ENCODE measurements around the gene FOXA1. TPM values are rescaled to one million over a fixed set of nuclear protein-coding genes. Genes with fewer than 3 reads are reported as not detected.
A peak's percentile ranks its signal among the peaks of the same experiment; 100 is the strongest.

The FOXA1 gene
- total RNA-seq, 4 donors from 2014 or later = 7.4 to 24.6 (median 21.4) TPM

DNA sequence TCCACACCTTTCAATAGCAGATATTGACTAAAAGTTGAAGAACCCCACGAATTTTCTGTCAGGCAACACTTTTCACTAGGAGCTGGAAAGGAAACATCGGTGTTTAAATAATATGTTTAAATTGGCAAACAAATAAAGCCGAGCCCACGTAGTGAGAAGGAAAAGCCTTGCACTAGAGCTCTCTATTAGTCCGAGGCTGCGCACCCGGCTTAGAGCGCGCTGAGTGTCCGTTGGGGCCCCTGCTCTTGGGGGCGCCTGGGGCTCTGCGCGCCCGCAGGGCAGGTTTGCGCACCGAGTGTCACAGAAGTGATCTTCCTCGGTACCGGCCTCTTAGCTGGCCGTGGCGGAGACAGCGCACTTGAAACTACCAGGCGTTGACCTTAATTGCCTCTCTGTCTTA lies 6.8 kb upstream of the FOXA1 start:
- no peak for DNase-seq
- Histone ChIP-seq H3K36me3 (no peaks in the 10 kb centered on the region), H3K27ac (no peak overlapping the region), H3K9me3 (peaks cover 0 to 7% (median 0%) of the 10 kb centered on the region in 4 donors), H3K4me3 (no peak overlapping the region), H3K4me1 (peaks cover 0 to 35% (median 0%) of the 10 kb centered on the region in 4 donors), H3K27me3 (peaks cover 0 to 29% of the 10 kb centered on the region in 2 donors)
- TF ChIP-seq POLR2A (IDR thresholded peaks at IDR 0.05) = no peak
- TF ChIP-seq, protein P1, sequence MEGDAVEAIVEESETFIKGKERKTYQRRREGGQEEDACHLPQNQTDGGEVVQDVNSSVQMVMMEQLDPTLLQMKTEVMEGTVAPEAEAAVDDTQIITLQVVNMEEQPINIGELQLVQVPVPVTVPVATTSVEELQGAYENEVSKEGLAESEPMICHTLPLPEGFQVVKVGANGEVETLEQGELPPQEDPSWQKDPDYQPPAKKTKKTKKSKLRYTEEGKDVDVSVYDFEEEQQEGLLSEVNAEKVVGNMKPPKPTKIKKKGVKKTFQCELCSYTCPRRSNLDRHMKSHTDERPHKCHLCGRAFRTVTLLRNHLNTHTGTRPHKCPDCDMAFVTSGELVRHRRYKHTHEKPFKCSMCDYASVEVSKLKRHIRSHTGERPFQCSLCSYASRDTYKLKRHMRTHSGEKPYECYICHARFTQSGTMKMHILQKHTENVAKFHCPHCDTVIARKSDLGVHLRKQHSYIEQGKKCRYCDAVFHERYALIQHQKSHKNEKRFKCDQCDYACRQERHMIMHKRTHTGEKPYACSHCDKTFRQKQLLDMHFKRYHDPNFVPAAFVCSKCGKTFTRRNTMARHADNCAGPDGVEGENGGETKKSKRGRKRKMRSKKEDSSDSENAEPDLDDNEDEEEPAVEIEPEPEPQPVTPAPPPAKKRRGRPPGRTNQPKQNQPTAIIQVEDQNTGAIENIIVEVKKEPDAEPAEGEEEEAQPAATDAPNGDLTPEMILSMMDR (IDR thresholded peaks at IDR 0.05) = no peak

DNA sequence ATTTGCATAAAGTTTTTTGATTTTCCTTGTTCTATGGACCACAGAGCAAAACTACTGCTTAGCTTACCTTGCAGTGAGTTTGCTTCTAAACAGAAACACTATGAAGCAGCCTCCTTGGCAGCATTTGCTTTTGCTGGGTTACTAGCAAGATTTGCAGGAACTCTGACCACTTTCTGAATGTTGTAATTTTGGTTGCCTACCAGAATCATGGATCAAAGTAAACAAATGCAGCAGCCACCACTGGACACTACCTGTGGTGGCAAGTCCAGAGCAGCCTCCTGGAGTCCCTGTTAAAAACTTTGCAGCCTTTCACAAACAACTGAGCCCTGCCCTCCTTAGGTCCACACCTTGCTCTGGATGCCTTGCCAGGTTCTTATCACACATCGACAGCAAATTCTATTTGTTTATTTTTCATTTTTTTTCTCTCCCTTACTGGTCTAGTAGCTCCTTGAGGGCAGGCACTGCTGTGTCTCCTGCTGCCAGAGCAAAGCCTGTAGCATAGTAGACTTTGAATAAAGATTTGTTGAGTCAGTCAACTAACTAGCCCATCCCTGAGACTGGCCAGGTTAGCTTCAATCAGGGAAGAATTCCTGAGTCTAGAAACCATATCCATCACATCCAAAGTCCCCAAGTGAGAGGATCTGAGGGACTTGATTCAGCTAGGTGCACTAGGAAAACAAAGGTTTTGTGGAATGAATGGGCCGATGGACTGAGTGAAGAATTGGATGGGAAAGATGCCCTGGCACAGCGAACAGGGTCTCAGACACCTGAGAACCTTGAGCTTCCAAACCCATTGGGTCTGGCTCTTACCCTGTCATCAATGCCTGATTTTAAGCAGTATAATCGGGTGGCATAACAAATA lies 6.1 kb upstream of the FOXA1 start:
- no peak for DNase-seq
- peaks cover 0 to 33% of the 10 kb centered on the region in 2 donors for H3K27me3 ChIP-seq
- no peaks in the 10 kb centered on the region for H3K36me3 ChIP-seq
- no peak overlapping the region for H3K4me3 ChIP-seq
- peaks cover 0 to 42% (median 0%) of the 10 kb centered on the region in 4 donors for H3K4me1 ChIP-seq
- no peak for TF ChIP-seq POLR2A (IDR thresholded peaks at IDR 0.05)
- TF ChIP-seq, protein P1 (IDR thresholded peaks at IDR 0.05) = no peak
- peaks cover 0 to 7% (median 0%) of the 10 kb centered on the region in 4 donors for H3K9me3 ChIP-seq
- no peak overlapping the region for H3K27ac ChIP-seq

DNA sequence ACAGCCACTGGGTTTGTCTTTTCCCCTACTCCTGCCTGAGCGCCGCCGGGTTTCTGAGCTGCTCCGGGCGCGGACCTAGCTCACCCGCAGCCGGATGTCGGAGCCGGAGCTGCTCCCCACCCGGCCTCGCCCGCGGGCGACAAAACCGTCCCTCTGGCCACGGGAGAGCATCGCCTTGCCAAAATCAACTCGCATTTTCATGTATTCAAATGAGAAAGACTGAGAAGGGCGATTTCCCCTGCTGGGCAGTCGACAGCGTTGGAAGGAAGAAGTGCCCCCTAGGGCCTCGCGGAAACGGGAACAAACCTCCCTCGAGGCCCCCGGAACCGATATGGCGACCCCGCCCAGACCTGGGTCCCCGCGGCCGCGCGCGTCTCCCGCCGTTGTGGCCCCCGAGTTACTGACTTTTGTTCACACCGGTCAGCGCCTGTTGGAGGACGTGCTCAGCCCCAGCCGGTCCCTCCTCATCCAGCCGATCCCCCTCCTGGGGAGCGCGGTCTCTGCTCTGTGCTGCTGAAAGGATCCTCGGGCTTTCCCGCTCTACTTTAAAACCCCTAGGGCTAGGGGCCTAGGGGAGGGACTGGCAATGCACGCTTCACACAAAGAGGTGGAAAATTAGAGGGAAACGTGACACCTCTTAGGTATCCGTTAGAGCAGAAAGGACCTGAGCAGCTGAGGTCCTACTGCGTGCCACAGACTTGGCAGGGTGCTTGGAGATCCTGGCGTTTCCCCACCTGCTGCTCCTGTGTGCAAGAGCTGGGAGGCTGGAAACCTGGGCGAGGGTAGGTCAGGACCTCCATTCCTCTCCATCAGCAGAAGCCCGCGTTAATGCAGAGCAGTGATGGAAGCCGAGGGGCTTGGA lies 4.7 kb upstream of the FOXA1 start:
- no peak for TF ChIP-seq POLR2A (IDR thresholded peaks at IDR 0.05)
- Histone ChIP-seq H3K4me3 (peak overlapping the region in 2 of 4 donors; percentile 42), H3K9me3 (peaks cover 0 to 7% (median 0%) of the 10 kb centered on the region in 4 donors), H3K36me3 (no peaks in the 10 kb centered on the region), H3K27me3 (peaks cover 0 to 35% of the 10 kb centered on the region in 2 donors), H3K27ac (peak overlapping the region in 1 of 4 donors; percentile 14), H3K4me1 (peaks cover 0 to 49% (median 0%) of the 10 kb centered on the region in 4 donors)
- no peak for DNase-seq

DNA sequence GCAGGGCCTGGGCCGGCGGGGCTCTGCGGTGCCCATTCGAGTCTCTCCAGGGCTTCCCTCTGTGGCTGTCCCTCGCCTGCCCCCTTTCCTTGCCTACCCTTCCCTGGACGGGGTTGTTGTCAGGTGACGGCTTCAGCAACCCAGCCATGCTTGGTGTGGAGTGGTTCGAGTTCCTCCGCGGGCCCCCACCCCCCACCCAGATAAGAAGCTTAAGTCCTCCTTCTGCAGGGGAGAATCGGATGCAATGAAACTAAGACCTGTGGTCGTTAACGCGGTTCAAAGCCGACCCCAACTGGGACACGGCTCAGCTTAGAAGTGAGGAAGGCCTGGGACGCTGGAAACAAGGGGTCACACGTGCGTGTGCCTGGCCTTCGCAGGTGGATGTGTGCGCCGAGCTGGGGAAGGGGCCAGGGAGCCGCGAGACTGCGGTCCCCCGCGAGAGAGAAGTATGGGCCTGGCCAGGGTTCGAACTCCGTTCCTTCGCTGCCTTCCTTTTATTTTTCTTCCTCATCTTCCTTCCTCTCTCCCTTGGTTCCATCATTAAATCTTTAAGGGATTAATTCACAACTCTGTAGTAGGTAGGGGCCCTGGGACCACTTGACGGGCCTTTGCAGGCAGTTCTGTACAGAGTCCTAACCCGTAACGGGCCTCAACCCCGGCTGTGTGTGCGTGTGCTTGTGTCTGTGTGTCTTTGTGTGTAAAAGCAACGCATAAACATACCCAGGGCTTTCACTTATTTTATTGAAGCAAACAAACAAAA lies 3.9 kb upstream of the FOXA1 start:
- TF ChIP-seq, protein P1 (IDR thresholded peaks at IDR 0.05) = no peak
- no peak for TF ChIP-seq POLR2A (IDR thresholded peaks at IDR 0.05)
- Histone ChIP-seq H3K27me3 (peaks cover 0 to 41% of the 10 kb centered on the region in 2 donors), H3K9me3 (peaks cover 0 to 7% (median 0%) of the 10 kb centered on the region in 4 donors), H3K4me1 (peaks cover 0 to 49% (median 0%) of the 10 kb centered on the region in 4 donors), H3K27ac (peak overlapping the region in 1 of 4 donors; percentile 14), H3K4me3 (peak overlapping the region in 2 of 4 donors; percentile 42), H3K36me3 (no peaks in the 10 kb centered on the region)
- no peak for DNase-seq

DNA sequence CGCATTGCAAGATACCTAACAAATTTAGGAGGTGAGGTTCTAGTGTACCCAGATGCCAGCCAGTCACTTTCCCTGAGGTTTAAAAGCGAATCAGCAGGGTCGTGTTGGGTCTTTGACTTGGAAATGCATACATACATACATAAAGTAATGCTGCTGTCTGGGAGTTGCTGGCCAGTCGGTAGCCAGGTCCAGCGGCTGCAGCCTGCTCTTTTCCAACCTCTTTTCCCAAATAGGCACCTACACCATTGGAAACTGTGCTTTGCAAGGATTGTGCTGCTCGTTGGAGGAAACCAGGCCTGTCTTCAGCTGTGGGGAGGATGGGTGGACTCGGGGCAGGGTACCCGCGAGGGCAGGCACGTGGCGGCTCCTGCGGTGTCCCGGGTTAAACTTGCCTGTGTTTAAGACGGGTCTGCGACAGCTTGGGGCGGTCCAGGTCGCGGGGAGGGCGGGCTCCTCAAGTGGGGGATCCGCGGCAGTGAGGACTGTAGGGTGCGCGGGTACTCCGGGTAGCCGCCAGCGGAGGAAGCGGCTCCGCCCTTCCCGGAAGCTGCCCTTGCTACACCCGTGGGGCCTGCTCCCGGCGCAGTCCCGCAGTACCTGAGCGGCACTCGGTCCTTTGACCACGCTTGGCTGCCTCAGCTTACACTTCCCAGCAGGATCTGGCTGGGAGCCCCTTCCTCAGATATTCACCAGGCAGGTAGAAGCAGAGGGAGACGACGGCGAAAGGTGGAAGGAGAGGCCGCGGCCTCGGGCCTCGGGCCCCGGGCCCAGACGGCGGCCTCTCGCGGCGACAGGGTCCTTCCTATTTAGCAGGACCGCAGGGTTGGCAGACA lies 3.1 kb upstream of the FOXA1 start:
- Histone ChIP-seq H3K36me3 (no peaks in the 10 kb centered on the region), H3K4me3 (peak overlapping the region in 1 of 4 donors; percentile 42), H3K4me1 (peaks cover 0 to 47% (median 0%) of the 10 kb centered on the region in 4 donors), H3K9me3 (peaks cover 0 to 7% (median 0%) of the 10 kb centered on the region in 4 donors), H3K27ac (no peak overlapping the region), H3K27me3 (peaks cover 0 to 41% of the 10 kb centered on the region in 2 donors)
- DNase-seq = peak in 1 of 3 donors; percentile 66
- TF ChIP-seq, protein P1 (IDR thresholded peaks at IDR 0.05) = no peak
- TF ChIP-seq POLR2A (IDR thresholded peaks at IDR 0.05) = no peak
